Endothelial cell of hepatic sinusoid (primary cell): Measurements from ENCODE around the gene TTC19.

ENCODE experiments used
- in situ Hi-C: cut with HindIII; loops from 2 replicates; pipeline ENCODE4 v1.10.0; 2017; ENCODE audit warnings: low sequenced_read_pairs

TTC19 gene

GRCh38 chr17:15999141-15999973 is at the start of gene TTC19, which contains the start of gene ZSWIM7:
TSS of gene TTC19 (plus strand) at chr17:15999824. CDS start at chr17:15999849, 25 bp downstream.
TSS of gene ZSWIM7 (minus strand) at chr17:15999704. CDS start at chr17:15999594, 110 bp downstream.
- in situ Hi-C loops, result no loop called here

GRCh38 chr17:15951368-15952047 is 48.1 kb upstream of the TTC19 start:
- in situ Hi-C loops, result no loop called here

GRCh38 chr17:15952048-15952532 is 47.5 kb upstream of the TTC19 start:
- in situ Hi-C loops, result no loop called here

- in situ Hi-C loops, result no loop called here
These were observed 46.5 kb upstream of the TTC19 start for GRCh38 chr17:15952916-15953790.

GRCh38 chr17:15954222-15954621 is 45.4 kb upstream of the TTC19 start:
- in situ Hi-C loops, result no loop called here

GRCh38 chr17:15955793-15956541 is 43.7 kb upstream of the TTC19 start:
- in situ Hi-C loops, result no loop called here

GRCh38 chr17:15957206-15957605 is 42.4 kb upstream of the TTC19 start:
- in situ Hi-C loops, result no loop called here

GRCh38 chr17:15957608-15958307 is 41.9 kb upstream of the TTC19 start:
- in situ Hi-C loops, result no loop called here

- in situ Hi-C loops, result no loop called here
These were observed 41.2 kb upstream of the TTC19 start for GRCh38 chr17:15958484-15958854.

GRCh38 chr17:15963670-15964110 is 35.9 kb upstream of the TTC19 start:
- in situ Hi-C loops, result no loop called here

GRCh38 chr17:15965528-15965927 is 34.1 kb upstream of the TTC19 start:
- in situ Hi-C loops, result no loop called here

- in situ Hi-C loops, result no loop called here
These were observed 33.3 kb upstream of the TTC19 start for GRCh38 chr17:15966183-15966878.

- in situ Hi-C loops, result no loop called here
These were observed 32.8 kb upstream of the TTC19 start for GRCh38 chr17:15966879-15967248.

GRCh38 chr17:15967706-15968399 is 31.8 kb upstream of the TTC19 start:
- in situ Hi-C loops, result no loop called here

GRCh38 chr17:15969463-15969862 is 30.2 kb upstream of the TTC19 start:
- in situ Hi-C loops, result no loop called here

- in situ Hi-C loops, result no loop called here
These were observed 29.1 kb upstream of the TTC19 start for GRCh38 chr17:15970500-15970899.

- in situ Hi-C loops, result no loop called here
These were observed 28.4 kb upstream of the TTC19 start for GRCh38 chr17:15971098-15971678.

GRCh38 chr17:15971882-15972281 is 27.7 kb upstream of the TTC19 start:
- in situ Hi-C loops, result no loop called here
